ENCODE results near the gene RIPOR2.

The RIPOR2 gene

DNA sequence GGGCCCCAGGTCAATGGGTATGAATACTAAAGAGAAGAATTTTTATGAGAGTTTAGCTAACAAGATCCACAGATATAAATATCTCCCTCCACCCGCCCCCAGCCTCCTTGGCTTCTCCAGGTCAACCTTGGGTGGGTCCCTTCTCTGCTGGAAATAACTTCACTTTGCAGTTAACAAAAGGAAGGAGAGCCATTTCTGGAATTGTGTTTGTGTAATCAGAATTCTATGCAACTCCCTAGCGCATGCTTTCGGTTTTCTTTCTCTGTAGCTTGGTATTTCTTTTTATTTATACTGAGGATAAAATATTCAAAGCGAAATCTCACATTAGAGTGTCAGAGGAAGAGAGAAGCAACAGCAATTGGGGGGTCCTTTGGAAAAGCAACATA, 27.1 kb downstream of the RIPOR2 start:
- TF ChIP-seq POLR2AphosphoS5 (IDR thresholded peaks at IDR 0.05; ENCODE audit: borderline replicate concordance, low read depth, low read length) (no peak), FOXP2 (optimal IDR thresholded peaks at IDR 0.05; ENCODE audit: control extremely low read depth, extremely low read length, insufficient read depth) (no peak), EZH2 (IDR thresholded peaks at IDR 0.05) (no peak)
- Histone ChIP-seq H3K36me3 (ENCODE audit: insufficient read depth, low read length) (no peaks in the 10 kb centered on the region), H3K9ac (ENCODE audit: insufficient read length) (no peak overlapping the region), H3K4me3 (no peak overlapping the region), H3K27ac (no peak overlapping the region), H3K9me3 (ENCODE audit: low read depth, low read length) (no peaks in the 10 kb centered on the region)
- DNase-seq (ENCODE audit: low read depth, low spot score), result no peak

DNA sequence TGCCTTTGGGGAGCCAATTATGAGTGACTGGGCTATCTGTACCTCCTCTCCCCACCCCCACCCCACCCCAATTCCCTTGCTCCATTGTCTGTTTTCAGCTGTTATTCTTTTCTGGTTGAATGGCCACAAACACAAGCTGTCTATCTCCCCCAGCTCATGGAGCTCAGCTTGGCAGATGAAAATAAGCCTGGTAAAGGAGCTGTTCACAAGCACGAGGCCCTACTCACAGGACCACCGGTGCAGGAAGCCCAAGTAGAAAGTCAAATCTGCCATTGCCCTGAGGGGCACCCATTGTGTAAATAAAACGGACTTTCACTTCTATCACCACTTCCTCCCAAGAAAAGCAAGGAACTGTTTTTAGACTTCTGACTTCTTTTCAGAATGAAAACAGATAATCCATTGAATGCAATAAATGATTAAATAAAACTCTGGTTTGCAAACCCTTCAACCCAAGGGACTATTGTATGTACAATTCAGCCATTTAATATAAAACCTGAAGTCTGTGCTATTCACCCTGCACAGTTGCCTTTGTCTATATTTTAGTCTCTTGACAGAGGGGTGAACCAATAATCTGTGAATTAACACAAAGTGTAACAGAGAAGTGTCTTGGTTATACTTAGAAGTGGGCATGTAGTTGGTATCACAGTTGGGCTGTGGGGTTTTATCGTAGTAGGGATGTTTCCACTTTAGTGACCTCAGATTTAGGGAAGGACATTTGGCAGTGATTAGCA, 27.7 kb downstream of the RIPOR2 start:
- DNase-seq (ENCODE audit: low read depth, low spot score), result no peak
- Histone ChIP-seq H3K27ac (no peak overlapping the region), H3K36me3 (ENCODE audit: insufficient read depth, low read length) (no peaks in the 10 kb centered on the region), H3K9ac (ENCODE audit: insufficient read length) (no peak overlapping the region), H3K9me3 (ENCODE audit: low read depth, low read length) (no peaks in the 10 kb centered on the region), H3K4me3 (no peak overlapping the region)
- TF ChIP-seq EZH2 (IDR thresholded peaks at IDR 0.05) (no peak), POLR2AphosphoS5 (IDR thresholded peaks at IDR 0.05; ENCODE audit: borderline replicate concordance, low read depth, low read length) (no peak), FOXP2 (optimal IDR thresholded peaks at IDR 0.05; ENCODE audit: control extremely low read depth, extremely low read length, insufficient read depth) (no peak)

DNA sequence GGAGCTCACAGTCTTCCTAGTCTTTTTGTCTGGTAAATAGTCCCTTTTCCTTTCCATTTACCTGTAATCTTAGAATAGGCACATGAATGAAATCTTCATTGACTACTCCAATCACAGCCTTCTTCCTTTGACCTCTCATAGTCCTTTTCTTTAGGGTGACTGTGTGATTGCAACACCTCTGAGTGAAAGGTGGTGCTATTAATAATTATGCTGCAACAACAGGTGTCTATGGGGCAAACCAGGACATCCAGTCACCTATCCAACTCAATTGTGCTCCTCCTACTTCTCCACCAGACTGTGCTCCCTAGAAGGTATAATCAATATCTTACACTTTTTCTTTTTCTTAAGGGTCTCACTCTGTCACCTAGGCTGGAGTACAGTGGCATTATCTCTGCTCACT, 29.4 kb downstream of the RIPOR2 start:
- TF ChIP-seq FOXP2 (optimal IDR thresholded peaks at IDR 0.05; ENCODE audit: control extremely low read depth, extremely low read length, insufficient read depth) (no peak), POLR2AphosphoS5 (IDR thresholded peaks at IDR 0.05; ENCODE audit: borderline replicate concordance, low read depth, low read length) (no peak), EZH2 (IDR thresholded peaks at IDR 0.05) (no peak)
- DNase-seq (ENCODE audit: low read depth, low spot score), result no peak
- no peak overlapping the region for H3K4me3 ChIP-seq
- no peaks in the 10 kb centered on the region for H3K9me3 ChIP-seq (ENCODE audit: low read depth, low read length)
- H3K9ac ChIP-seq (ENCODE audit: insufficient read length), result no peak overlapping the region
- no peaks in the 10 kb centered on the region for H3K36me3 ChIP-seq (ENCODE audit: insufficient read depth, low read length)
- H3K27ac ChIP-seq, result no peak overlapping the region

DNA sequence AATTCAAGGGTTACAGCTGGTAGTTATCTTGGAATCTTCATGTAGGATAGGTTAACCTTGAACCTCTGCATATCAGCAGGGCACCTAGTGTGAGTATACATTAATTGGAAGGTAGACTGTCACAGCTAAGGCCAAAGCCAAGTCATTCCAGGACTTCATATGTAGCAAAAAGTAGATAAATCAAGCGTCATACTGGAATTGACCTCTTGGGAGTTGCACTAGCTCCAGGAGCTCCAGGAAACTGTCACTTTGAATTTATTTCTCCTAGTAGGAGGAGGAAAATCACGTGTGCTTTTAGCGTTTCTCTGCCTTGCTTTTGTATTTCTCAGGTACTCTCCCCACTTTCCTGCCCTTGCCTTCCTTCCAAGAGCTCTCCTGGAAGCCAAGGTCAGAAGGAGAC, 30.3 kb downstream of the RIPOR2 start:
- TF ChIP-seq EZH2 (IDR thresholded peaks at IDR 0.05) (no peak), POLR2AphosphoS5 (IDR thresholded peaks at IDR 0.05; ENCODE audit: borderline replicate concordance, low read depth, low read length) (no peak), FOXP2 (optimal IDR thresholded peaks at IDR 0.05; ENCODE audit: control extremely low read depth, extremely low read length, insufficient read depth) (no peak)
- Histone ChIP-seq H3K4me3 (no peak overlapping the region), H3K27ac (no peak overlapping the region), H3K9me3 (ENCODE audit: low read depth, low read length) (no peaks in the 10 kb centered on the region), H3K9ac (ENCODE audit: insufficient read length) (no peak overlapping the region), H3K36me3 (ENCODE audit: insufficient read depth, low read length) (no peaks in the 10 kb centered on the region)
- no peak for DNase-seq (ENCODE audit: low read depth, low spot score)

DNA sequence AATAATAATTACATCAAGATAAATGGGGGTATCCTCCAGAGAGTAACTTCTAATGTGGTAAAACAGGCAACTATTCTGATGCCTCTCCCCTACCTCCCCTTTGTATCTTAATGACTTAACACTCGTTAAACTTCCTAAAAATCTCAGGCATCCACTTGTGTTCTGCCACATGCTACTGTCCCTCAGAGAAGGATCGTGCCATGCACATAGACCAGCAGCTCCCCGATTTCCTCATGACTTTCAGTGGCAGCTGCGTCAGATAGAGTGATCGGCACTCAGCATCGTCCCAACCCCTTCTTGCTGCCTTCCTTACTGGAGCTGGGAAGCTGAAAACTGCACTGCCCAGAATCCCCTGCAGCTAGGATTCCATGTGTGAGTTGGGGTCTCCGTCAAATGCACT, 32.1 kb downstream of the RIPOR2 start:
- no peaks in the 10 kb centered on the region for H3K36me3 ChIP-seq (ENCODE audit: insufficient read depth, low read length)

DNA sequence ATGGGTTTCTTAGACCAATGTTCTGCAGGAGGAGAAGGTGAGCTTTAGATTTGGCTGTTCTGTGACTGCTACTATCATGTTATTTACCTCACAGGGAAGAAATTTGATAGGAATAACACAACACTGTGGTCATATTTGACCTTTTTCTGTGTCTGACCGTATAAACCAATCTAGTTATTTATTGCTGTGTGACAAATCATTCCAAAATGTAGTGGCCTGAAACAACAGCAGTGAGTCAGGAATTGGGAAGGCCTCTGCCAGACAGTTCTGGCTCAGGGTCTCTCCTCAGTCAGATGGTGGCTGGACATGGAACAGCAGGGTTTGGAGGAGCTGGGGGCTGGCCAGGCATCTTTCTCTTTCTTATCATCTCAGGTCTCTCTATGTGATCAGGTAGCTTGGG, 33.0 kb downstream of the RIPOR2 start:
- no peaks in the 10 kb centered on the region for H3K36me3 ChIP-seq (ENCODE audit: insufficient read depth, low read length)
- DNase-seq (ENCODE audit: low read depth, low spot score), result no peak
- H3K4me3 ChIP-seq, result no peak overlapping the region
- no peak for TF ChIP-seq POLR2AphosphoS5 (IDR thresholded peaks at IDR 0.05; ENCODE audit: borderline replicate concordance, low read depth, low read length)
- TF ChIP-seq EZH2 (IDR thresholded peaks at IDR 0.05), result no peak
- no peak for TF ChIP-seq FOXP2 (optimal IDR thresholded peaks at IDR 0.05; ENCODE audit: control extremely low read depth, extremely low read length, insufficient read depth)
- H3K9ac ChIP-seq (ENCODE audit: insufficient read length), result no peak overlapping the region
- H3K9me3 ChIP-seq (ENCODE audit: low read depth, low read length), result no peaks in the 10 kb centered on the region
- H3K27ac ChIP-seq, result no peak overlapping the region

More for the DNA sequence above, 32.1 kb downstream of the RIPOR2 start:
- TF ChIP-seq EZH2 (IDR thresholded peaks at IDR 0.05) (no peak), FOXP2 (optimal IDR thresholded peaks at IDR 0.05; ENCODE audit: control extremely low read depth, extremely low read length, insufficient read depth) (no peak), POLR2AphosphoS5 (IDR thresholded peaks at IDR 0.05; ENCODE audit: borderline replicate concordance, low read depth, low read length) (no peak)
- H3K9me3 ChIP-seq (ENCODE audit: low read depth, low read length), result no peaks in the 10 kb centered on the region
- no peak overlapping the region for H3K9ac ChIP-seq (ENCODE audit: insufficient read length)
- no peak for DNase-seq (ENCODE audit: low read depth, low spot score)
- no peak overlapping the region for H3K27ac ChIP-seq
- H3K4me3 ChIP-seq, result no peak overlapping the region

DNA sequence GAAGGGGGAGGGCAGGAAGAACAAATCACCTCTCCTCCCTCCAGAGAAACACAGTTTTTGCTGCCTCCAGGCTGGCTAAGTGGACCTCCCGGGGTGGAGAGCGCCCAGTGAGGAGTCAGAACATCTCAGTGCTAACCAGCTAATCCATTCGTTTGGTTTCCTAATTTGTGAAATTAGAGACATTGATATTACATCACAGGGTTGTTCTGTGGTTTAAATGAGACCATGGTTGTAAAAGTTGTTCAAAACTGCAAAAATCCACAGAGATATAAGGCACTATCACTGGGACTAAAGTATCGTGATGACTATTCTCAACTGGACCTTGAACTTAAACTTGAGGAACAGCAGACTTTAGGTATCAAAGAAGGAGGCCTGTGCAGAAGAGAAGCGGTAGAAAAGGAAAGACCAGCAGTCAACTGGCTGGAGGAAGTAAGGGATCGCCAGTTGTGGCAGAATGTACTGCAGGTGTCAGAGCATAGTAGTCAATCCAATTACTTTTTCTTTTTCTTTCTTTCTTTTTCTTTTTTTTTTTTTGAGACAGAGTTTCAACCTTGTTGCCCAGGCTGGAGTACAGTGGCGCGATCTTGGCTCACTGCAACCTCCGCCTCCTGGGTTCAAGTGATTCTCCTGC, 33.9 kb downstream of the RIPOR2 start:
- TF ChIP-seq POLR2AphosphoS5 (IDR thresholded peaks at IDR 0.05; ENCODE audit: borderline replicate concordance, low read depth, low read length) (no peak), EZH2 (IDR thresholded peaks at IDR 0.05) (no peak), FOXP2 (optimal IDR thresholded peaks at IDR 0.05; ENCODE audit: control extremely low read depth, extremely low read length, insufficient read depth) (no peak)
- Histone ChIP-seq H3K9ac (ENCODE audit: insufficient read length) (no peak overlapping the region), H3K4me3 (no peak overlapping the region), H3K9me3 (ENCODE audit: low read depth, low read length) (no peaks in the 10 kb centered on the region), H3K36me3 (ENCODE audit: insufficient read depth, low read length) (no peaks in the 10 kb centered on the region), H3K27ac (no peak overlapping the region)
- DNase-seq (ENCODE audit: low read depth, low spot score), result no peak

DNA sequence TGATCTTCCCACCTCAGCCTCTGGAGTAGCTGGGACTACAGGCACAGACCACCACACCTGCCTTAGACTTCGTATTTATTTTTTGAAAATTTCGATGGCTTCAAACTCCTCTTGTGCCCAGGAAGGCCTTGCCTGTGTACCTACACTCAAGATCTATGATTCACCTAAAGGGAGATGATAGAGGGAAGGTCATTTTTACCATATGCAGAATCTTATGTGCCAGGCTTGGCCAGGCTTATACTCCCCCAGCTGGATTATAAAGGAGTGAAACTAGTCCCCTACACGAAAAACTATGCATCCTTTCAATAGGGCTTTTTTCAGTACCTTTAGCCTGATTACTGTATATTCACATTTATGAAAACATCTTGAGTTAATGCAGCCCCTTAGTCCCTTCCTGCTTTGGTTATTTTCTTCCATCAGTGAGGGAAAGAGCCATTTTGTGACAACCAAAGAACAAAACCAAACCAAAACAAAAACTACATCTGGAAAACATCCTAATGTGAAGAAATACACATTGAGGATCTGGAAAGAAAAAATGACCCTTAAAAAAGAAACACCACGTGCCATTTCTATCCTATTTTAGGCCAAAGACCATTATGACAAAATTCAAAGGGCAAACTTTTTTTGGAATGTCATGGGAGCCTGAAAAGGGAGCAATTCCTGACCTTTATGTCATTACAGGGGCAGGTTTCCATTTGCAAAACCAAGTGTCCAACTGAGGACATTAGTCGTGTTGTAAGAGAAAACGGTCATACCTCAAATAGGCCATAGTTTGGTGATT, 34.7 kb downstream of the RIPOR2 start:
- Histone ChIP-seq H3K9me3 (ENCODE audit: low read depth, low read length) (no peaks in the 10 kb centered on the region), H3K27ac (no peak overlapping the region), H3K4me3 (no peak overlapping the region), H3K9ac (ENCODE audit: insufficient read length) (no peak overlapping the region), H3K36me3 (ENCODE audit: insufficient read depth, low read length) (no peaks in the 10 kb centered on the region)
- no peak for TF ChIP-seq FOXP2 (optimal IDR thresholded peaks at IDR 0.05; ENCODE audit: control extremely low read depth, extremely low read length, insufficient read depth)
- TF ChIP-seq EZH2 (IDR thresholded peaks at IDR 0.05), result no peak
- no peak for TF ChIP-seq POLR2AphosphoS5 (IDR thresholded peaks at IDR 0.05; ENCODE audit: borderline replicate concordance, low read depth, low read length)
- DNase-seq (ENCODE audit: low read depth, low spot score), result no peak
